ENCODE data around the gene PACRG.
A peak's percentile ranks its signal among the peaks of the same experiment; 100 is the strongest.
"Not testable (repeated sequence)": the region's sequence is repeated elsewhere in the genome, so short reads cannot be mapped to it uniquely, and the experiment has no call there.

Gene PACRG

GRCh38 chr6:162727322-162728182 lies at the start of gene PACRG, which contains the start of gene PRKN:
Gene PACRG, plus strand, starts transcription at chr6:162727974.
Gene PRKN, minus strand, starts transcription at chr6:162727766.
- DNase-seq, result peak; percentile 99

DNA sequence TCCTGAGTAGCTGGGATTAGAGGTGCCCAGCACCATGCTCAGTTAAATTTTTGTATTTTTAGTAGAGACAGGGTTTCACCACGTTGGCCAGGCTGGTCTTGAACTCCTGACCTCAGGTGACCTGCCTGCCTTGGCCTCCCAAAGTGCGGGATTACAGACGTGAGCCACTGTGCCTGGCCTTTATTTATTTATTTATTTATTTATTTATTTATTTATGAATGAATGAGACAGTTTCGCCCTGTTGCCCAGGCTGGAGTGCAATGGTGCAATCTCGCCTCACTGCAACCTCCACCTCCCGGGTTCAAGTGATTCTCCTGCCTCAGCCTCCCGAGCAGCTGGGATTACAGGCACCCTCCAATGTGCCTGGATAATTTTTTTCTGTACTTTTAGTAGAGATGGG lies 48.9 kb upstream of the PACRG start:
- not testable (repeated sequence) for DNase-seq

- DNase-seq, result no peak
These were observed 48.1 kb upstream of the PACRG start for GRCh38 chr6:162679681-162680080.

DNA sequence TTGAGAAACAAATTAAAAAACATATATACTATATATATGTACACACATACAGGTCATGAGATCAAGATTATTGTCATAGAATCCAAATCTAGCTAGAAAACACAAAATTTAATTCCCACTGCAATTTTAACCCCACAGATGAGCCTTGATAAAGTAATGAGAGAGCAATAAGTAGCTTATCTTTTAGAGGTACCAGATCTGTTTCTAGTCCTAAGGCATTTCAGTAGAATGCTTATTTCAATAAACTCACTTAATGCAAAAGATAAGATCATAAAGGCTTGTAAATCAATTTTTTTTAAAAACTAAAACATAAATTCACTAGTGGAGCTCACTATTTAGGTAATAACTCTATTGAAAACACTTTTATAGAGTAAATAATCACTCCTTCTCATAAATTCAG lies 47.4 kb upstream of the PACRG start:
- no peak for DNase-seq

- no peak for DNase-seq
These were observed 46.9 kb upstream of the PACRG start for GRCh38 chr6:162680871-162681270.

DNA sequence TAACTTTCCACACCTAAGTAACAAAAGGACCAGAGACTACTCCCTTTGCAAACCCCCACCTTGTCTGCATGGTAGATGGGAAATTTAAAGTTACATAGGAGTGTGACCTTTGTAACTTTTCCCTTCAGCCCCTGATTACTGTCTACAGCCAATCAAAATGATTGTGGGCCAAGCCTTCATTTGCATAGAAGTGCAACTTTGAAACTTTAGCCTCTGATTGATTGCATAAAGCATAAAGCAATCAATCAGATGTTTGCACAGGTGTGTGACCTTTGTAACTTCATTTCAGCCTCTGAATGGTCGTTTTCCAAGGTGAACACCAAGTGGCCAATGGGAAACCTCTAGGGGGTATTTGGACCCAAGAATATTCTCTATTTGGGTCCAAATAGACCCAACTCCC lies 46.3 kb upstream of the PACRG start:
- no peak for DNase-seq

GRCh38 chr6:162683135-162683534 lies 44.6 kb upstream of the PACRG start:
- DNase-seq, result no peak

DNA sequence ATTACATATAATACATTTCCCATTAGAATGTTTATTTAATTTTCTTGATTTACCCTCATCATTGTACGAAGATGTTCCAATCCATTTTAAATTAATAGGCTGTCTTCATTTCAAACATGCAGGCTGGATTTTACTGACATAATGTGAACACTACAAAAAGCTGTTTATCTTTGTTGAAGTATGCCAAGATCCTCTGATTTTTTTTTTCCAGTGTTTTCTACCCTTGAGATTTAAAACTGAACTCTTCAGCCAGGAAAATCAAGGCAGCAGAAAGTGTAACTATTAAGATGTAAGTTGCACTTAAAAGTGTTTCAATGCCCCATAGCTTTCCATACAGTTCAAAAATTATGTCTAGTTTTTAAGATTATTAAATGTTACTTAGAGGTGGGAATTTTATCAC lies 43.7 kb upstream of the PACRG start:
- DNase-seq, result no peak

GRCh38 chr6:162684961-162685360 lies 42.8 kb upstream of the PACRG start:
- DNase-seq, result no peak

DNA sequence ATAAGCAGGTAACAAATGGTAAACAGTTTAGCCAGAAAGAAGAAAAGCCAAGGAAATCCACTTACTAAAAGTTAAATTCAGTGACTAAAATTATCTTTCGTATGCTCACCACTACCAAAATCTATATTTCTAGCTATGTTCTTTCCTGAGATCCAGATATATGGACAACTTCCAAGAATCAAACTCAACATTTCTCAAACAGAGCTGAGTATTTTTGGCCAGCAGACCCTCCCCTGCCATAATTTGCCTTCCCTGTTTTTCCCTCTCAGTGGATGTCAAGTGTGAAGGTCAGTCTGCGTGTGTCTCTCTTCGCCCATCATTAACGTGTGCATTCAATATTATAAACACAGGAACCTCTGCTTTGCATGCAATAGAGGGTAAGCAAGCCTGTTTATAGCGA lies 42.2 kb upstream of the PACRG start:
- DNase-seq, result no peak

- no peak for DNase-seq
These were observed 38.9 kb upstream of the PACRG start for GRCh38 chr6:162688751-162689345.

GRCh38 chr6:162690158-162690557 lies 37.6 kb upstream of the PACRG start:
- DNase-seq, result no peak

GRCh38 chr6:162697872-162698403 lies 29.8 kb upstream of the PACRG start:
- DNase-seq, result no peak

DNA sequence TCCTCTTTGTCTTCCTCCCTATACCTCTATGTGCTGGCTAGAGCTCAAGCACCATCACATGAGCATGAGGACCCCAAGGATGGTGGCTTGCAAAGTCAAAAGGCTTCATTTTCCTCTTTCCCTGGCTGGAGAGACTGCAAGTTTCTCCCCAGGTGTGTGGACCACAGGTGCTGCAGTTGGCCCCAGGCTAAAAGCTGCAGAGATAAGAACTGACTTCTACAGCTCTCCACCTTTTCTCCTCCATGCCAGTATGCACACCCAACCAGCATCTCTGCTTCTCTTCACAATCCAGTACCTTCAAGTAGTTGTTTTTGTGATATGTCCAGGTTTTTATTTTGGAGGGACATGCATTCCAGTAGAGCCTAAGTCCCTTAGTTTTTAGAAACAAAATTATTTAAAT lies 29.3 kb upstream of the PACRG start:
- no peak for DNase-seq

DNA sequence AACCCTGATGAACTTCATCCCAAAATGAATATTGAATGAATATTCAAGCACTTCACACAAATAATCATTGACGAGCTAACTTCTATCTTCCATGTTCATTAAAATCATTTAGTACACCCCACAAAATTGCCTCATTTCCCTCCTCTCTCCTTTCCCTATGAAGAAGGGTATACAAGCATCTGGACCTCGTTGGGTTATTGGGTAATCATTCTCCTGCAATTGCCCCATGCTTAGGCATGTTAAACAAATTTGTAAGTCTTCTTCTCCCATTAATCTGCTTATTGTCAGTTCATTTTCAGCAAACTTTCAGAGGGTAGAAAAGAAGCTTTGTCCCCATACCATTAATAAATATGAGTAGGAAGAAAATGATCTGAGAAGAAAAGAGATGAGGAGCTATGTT lies 27.8 kb upstream of the PACRG start:
- DNase-seq, result no peak

DNA sequence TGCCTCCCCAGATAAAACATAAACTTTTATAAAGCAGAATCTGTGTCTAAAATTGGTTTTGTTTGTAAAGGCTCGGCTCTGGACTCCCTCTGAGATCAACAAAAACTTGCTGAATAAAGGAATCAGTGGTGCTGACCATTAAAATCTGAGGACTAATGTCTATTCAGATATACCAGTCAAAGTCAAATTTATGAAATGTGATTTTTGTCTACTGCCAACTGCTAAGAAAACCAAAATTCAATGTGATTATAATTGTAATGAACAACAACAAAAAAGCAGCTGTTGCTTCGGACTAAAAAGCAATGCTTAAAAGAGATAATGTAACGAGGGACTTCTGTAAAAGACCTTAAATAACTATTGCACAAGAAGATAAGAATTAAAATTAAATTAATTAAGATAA lies 26.8 kb upstream of the PACRG start:
- no peak for DNase-seq

GRCh38 chr6:162701551-162701950 lies 26.2 kb upstream of the PACRG start:
- no peak for DNase-seq

GRCh38 chr6:162702446-162702845 lies 25.3 kb upstream of the PACRG start:
- no peak for DNase-seq

DNA sequence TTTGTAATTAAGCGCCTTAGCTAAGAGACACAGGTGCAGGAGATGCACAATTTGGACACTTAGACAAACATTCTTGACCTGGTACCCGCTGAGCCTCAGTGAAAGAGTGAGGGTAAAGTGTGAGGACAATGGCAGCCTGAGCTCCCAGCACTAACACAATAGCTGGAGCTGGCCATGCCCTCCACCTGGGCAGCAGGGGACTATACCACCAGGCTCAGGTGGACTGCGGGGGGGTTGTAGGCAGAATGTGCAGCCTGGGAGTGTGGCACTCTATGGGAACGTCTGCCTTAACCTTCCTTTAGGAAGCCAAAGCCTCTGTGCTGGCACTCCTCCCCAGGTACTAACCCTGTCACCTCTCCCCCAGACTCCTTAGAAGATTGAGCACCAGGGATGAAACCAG lies 23.8 kb upstream of the PACRG start:
- DNase-seq, result no peak

GRCh38 chr6:162705736-162706135 lies 22.0 kb upstream of the PACRG start:
- no peak for DNase-seq

DNA sequence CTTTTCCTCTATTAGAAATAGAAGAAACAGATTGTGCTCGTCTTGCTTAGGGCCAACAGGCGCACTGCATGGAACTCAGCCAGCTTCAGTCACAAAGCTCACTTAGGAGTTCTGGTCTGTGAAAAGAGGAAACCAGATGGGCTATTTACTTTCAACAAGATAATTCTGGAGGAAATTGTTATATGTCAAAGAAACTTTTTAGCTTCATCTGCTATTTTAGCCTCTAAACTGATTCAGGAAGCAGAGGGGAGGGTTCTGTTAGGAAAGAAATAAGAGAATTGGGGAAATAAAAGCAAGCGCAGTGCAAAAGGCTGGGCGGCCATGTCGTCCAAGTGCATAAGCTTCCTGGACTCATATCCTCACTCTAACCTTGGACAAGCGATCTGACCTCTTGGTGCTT lies 21.5 kb upstream of the PACRG start:
- no peak for DNase-seq

DNA sequence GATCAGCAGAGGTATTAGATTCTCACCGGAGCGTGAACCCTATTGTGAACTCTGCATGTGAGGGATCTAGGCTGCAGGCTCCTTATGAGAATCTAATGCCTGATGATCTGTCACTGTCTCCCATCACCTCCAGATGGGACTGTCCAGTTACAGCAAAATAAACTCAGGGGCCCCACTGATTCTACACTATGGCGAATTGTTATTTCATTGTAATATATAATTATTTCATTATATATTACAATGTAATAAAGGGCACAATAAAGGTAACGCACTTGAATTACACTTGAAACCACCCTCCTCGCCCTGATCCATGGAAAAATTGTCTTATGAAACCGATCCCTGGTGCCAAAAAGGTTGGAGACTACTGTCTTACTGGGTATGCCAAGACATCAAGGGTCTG lies 18.8 kb upstream of the PACRG start:
- no peak for DNase-seq

GRCh38 chr6:162709431-162709830 lies 18.3 kb upstream of the PACRG start:
- DNase-seq, result no peak

DNA sequence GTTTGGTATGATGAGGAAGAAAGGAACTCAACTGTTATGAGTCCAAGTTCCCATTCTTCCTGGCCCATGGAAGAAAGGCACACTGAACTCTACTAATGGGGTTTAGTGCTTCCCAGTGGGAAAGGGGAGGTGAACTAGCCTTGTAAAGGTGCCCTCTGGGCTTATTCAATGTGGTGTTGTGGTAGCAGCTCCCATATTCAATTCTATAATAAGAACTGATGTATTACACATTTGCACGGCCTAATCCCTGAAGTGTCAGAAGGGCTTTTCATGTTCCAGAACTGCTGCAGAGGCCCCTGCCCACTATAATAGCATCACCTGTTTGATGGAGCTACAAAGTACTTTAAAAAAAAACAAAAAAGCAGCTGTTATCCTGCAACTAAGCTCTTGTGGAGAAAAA lies 17.4 kb upstream of the PACRG start:
- no peak for DNase-seq
